ENCODE measurements around the gene QRFP.
"Not testable (repeated sequence)": the region's sequence is repeated elsewhere in the genome, so short reads cannot be mapped to it uniquely, and the experiment has no call there.

QRFP gene

DNA sequence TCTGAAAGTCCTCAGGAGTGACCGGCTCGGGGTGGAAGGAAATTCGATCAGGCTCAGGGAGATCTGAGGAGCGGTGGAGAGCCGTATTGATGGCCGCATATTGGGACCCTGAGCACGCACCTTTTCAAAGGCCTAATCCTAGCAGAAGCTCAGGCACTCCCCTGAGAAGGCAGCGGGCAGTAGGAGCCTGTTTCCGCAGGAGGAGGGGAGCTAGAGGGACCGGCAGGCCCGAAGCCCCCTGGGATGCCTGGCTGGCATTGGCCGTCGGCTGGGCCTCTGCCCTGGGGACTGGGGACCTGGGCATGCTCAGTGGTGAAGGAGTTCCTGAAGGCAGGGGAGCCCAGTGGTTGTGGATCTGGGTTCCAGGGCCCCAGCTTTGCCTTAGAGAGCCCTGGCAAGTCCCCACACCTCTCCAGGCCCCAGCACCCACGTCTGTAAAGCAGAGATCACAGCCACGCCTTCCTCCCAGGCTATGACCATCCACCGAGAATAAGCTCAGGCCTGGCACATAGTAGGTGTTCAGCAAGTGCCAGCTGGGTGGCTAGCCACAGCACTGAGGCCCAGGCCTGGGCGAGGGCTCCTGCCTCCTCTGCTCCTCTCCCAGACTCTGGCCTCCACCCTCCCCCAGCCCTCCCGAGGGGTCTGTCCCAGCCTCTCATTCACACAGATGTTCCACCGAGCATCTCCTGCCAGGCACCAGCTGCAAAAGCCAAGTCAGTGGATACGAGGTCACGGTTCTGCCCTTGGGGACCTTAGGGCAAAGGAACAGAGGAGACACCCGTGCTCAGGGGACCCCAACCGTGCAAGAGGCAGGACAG, 17.2 kb upstream of the QRFP start:
- TF ChIP-seq, protein P1, sequence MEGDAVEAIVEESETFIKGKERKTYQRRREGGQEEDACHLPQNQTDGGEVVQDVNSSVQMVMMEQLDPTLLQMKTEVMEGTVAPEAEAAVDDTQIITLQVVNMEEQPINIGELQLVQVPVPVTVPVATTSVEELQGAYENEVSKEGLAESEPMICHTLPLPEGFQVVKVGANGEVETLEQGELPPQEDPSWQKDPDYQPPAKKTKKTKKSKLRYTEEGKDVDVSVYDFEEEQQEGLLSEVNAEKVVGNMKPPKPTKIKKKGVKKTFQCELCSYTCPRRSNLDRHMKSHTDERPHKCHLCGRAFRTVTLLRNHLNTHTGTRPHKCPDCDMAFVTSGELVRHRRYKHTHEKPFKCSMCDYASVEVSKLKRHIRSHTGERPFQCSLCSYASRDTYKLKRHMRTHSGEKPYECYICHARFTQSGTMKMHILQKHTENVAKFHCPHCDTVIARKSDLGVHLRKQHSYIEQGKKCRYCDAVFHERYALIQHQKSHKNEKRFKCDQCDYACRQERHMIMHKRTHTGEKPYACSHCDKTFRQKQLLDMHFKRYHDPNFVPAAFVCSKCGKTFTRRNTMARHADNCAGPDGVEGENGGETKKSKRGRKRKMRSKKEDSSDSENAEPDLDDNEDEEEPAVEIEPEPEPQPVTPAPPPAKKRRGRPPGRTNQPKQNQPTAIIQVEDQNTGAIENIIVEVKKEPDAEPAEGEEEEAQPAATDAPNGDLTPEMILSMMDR (IDR thresholded peaks at IDR 0.05; ENCODE audit: control extremely low read depth, extremely low read depth, low read depth, missing control alignments): no peak
- ChIA-PET CTCF (interaction anchor here (1.0 kb wide), 1 partner anchor 212 kb away, joined by 4 read pairs; no protein-coding TSS in a partner anchor), POLR2A (no interaction called here)
- DNase-seq (ENCODE audit: extremely low spot score): no peak

DNA sequence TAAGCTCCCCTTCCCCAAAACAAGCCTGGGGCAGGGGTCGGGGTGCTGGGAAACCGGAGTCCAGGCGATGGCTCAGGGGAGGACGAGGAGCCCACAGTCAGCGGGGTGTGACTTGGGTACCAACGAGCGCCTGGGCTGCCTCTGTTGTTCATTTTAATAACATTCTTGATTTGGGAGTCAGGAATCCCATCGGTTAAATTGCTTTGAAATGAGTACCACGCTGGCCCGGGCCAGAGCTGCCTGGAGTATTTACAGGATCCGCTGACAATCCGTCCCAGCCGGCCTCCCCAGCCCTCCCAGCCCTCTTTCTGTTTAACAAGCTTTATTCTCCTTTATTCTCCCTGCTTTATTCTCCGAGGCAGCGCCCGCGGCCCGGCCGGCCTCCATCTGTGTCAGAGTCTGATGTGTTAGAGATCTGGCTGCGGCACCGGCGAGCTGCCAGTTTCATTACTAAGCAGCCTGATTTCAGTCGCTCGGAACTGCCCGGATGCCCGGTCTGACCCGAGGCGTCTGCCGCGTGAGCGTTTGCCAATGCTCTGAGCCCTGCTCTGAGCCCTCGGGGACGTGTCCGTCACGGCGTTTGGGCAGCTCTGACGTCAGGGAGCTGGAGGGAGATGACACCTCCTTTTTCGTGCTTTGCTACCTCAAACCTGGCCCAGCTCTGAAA, 16.5 kb upstream of the QRFP start:
- TF ChIP-seq, protein P1 (IDR thresholded peaks at IDR 0.05; ENCODE audit: control extremely low read depth, extremely low read depth, low read depth, missing control alignments): no peak
- no peak for DNase-seq (ENCODE audit: extremely low spot score)
- CTCF ChIA-PET: interaction anchor here (1.0 kb wide), 2 partner anchors 42 to 212 kb away, joined by 3 to 4 read pairs; no protein-coding TSS in a partner anchor
- POLR2A ChIA-PET: no interaction called here

DNA sequence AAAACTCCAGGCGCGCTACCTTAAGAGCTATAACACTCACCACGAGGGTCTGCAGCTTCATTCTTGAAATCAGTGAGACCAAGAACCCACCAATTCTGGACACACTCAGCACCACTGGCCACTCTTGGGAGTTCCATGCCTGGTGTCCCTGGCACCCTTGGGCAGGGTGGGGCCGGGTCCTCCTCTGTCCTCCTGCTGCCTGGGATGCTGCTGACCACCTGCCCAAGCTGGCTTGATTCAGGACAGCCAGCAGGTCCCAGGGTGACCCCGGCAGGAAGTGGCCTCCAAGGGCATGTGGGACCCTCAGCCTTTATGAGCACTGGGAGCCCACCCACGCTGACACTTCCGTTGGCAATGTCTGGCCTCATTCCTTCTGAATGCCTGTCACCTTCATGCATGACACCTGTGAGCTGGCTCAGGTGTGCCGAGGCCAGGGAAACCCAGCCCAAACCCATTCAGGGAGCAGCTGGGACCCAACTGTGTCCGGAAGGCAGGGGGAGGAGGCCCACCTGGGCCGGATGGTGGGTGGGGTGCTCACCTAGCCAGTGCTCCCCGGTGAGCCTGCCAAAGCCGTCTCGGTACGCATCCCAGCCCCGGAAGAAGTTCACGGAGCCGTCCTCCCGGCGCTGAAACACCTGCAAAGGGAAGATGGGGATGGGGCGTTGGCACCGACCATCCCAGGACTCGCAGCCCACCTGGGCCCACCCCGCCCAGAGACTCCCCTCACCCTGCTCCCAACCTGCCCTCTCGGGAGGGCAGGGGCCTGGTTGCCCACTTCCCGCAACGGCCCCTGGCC, 14.8 kb upstream of the QRFP start:
- TF ChIP-seq, protein P1 (IDR thresholded peaks at IDR 0.05; ENCODE audit: control extremely low read depth, extremely low read depth, low read depth, missing control alignments): no peak
- POLR2A ChIA-PET: no interaction called here
- CTCF ChIA-PET: interaction anchor here (1.2 kb wide), 1 partner anchor 46 kb away, joined by 3 read pairs; no protein-coding TSS in a partner anchor
- no peak for DNase-seq (ENCODE audit: extremely low spot score)

DNA sequence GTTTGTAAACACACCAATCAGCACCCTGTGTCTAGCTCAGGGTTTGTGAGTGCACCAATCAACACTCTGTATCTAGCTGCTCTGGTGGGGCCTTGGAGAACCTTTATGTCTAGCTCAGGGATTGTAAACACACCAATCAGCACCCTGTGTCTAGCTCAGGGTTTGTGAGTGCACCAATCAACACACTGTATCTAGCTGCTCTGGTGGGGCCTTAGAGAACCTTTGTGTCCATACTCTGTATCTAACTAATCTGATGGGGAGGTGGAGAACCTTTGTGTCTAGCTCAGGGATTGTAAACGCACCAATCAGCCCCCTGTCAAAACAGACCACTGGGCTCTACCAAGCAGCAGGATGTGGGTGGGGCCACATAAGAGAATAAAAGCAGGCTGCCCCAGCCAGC, 14.1 kb upstream of the QRFP start:
- DNase-seq (ENCODE audit: extremely low spot score); POLR2A ChIA-PET; CTCF ChIA-PET: not testable (repeated sequence)

DNA sequence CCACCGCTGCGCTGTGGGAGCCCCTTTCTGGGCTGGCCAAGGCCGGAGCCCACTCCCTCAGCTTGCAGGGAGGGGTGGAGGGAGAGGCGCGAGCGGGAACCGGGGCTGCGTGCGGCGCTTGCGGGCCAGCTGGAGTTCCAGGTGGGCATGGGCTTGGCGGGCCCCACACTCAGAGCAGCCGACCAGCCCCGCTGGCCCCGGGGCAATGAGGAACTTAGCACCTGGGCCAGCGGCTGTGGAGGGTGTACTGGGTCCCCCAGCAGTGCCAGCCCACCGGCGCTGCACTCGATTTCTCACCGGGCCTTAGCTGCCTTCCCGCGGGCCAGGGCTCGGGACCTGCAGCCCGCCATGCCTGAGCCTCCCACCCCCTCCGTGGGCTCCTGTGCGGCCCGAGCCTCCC, 13.4 kb upstream of the QRFP start:
- CTCF ChIA-PET; POLR2A ChIA-PET; DNase-seq (ENCODE audit: extremely low spot score): not testable (repeated sequence)

DNA sequence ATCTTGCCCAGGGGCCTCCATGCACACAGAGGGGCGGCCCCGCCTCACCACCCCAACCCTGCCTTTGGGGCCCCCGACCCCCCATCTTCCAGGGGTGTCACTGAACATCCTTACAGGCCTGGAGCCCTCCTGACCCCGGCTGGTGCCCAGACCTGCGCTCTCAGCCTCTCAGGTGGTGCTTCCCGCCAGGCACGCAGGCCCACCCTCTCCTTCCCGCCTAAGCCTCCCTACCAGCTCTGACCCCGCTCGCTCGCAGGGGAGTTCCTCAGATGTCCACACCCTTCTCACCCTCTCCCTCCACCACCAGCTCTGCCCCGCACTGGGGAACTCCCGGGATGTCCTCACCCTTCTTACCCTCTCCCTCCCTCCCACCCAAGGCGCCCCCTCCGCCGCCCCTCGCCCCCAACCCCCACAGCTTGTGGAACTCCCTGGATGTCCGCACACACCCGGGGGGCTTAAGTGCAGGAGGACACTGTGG, 12.3 kb upstream of the QRFP start:
- TF ChIP-seq, protein P1 (IDR thresholded peaks at IDR 0.05; ENCODE audit: control extremely low read depth, extremely low read depth, low read depth, missing control alignments): no peak
- DNase-seq (ENCODE audit: extremely low spot score): no peak
- ChIA-PET POLR2A (no interaction called here), CTCF (interaction anchor here (1.5 kb wide), 1 partner anchor 138 kb away, joined by 3 read pairs; no protein-coding TSS in a partner anchor)

DNA sequence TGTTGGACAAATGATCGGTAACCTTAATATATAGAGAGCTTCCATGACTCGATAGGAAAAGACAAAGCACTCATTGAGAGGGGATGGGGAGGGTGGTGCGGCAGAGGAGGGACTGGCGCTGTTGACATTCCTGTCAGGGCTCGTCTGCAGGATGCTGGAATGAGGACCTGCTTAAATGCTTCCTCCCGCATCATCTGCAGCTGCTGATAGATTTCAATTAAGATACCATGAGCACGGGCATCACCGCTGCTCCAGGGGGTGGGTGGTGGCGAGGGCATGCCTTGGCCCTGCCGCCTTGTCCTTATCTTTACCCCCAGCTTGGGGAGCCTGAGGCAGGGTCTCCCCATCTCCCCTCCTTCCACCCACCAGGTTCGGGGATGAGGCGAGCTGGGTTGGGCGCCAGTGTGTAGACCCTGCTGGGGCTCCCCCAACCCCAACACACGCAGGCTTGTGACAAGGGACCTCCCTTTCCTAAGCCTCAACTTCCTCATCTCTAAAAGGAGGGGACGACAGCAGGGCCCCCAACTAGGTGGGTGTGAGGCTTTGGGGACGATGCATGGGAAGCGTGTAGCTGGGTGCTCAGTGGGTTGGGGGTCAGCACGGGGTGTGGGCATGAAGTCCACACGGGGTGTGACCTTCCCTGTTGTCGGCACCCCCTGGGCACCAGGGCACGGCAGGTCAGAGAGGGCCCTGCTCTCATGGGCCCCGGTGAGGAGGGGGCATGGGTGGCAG, 11.7 kb upstream of the QRFP start:
- ChIA-PET POLR2A (no interaction called here), CTCF (interaction anchor here (1.5 kb wide), 1 partner anchor 138 kb away, joined by 3 read pairs; no protein-coding TSS in a partner anchor)
- no peak for DNase-seq (ENCODE audit: extremely low spot score)
- TF ChIP-seq, protein P1 (IDR thresholded peaks at IDR 0.05; ENCODE audit: control extremely low read depth, extremely low read depth, low read depth, missing control alignments): no peak
